IMR-90 (cell line): ENCODE measurements around the gene CCDC171. TPM values are rescaled to one million over a fixed set of nuclear protein-coding genes. Genes with fewer than 3 reads are reported as not detected.

Source experiments
- ATAC-seq: fragments of 200-7000 bp; cut with Tn5 transposase; 2 replicates; pipeline ENCODE4 v1.9.1; 2020; ENCODE audit warnings: low read depth, mild to moderate bottlenecking, moderate library complexity
- BruUV-seq: library from RNA; stranded (reverse); fragments of 400-500 nt; replicated peaks from 2 replicates; lab custom pipeline; 2021; lab: Mats Ljungman, UMichigan
- CTCF ChIA-PET: fragments of 300-600 bp; formaldehyde crosslinking; extraction: SDS; loops from one replicate; lab custom pipeline; 2021; ENCODE audit warnings: antibody characterized with exemption; lab: Yijun Ruan, JAX
- POLR2A ChIA-PET: fragments of 300-600 bp; sonication (Branson Sonifier 250); formaldehyde crosslinking; loops from one replicate; lab custom pipeline; 2022; ENCODE audit warnings: antibody characterized with exemption; ENCODE audit not compliant: unreplicated experiment; lab: Charles Lee
- DNase-seq: peaks from one replicate; pipeline ENCODE4 v3.0.0; 2013
- H2AFZ ChIP-seq: replicated peaks from 2 replicates; pipeline ENCODE3; 2013; ENCODE audit warnings: low read length, mild to moderate bottlenecking; ENCODE audit not compliant: poor library complexity
- H2AK5ac ChIP-seq: 2 replicates; pipeline ENCODE4 v1.6.1; 2013; ENCODE audit warnings: low read depth, low read length, inconsistent platforms
- H2AK9ac ChIP-seq: replicated peaks from 2 replicates; pipeline ENCODE3; 2013; ENCODE audit warnings: mild to moderate bottlenecking, low read depth, low read length, moderate library complexity; ENCODE audit not compliant: poor library complexity
- H2BK120ac ChIP-seq: 2 replicates; pipeline ENCODE4 v1.6.1; 2013; ENCODE audit warnings: low read depth, low read length, inconsistent platforms
- H2BK15ac ChIP-seq: 3 replicates; pipeline ENCODE4 v1.6.1; 2013; ENCODE audit warnings: low read depth, low read length, inconsistent platforms
- H2BK20ac ChIP-seq: 2 replicates; pipeline ENCODE4 v1.6.1; 2013; ENCODE audit warnings: low read depth, mild to moderate bottlenecking, inconsistent platforms, low read length, moderate library complexity
- H2BK5ac ChIP-seq: 2 replicates; pipeline ENCODE4 v1.6.1; 2013; ENCODE audit warnings: mild to moderate bottlenecking, low read depth, low read length, inconsistent platforms; ENCODE audit not compliant: poor library complexity, severe bottlenecking
- H3K14ac ChIP-seq: replicated peaks from 2 replicates; pipeline ENCODE4 v1.6.1; 2013; ENCODE audit warnings: low read depth, low read length, inconsistent platforms
- H3K18ac ChIP-seq: 2 replicates; pipeline ENCODE4 v1.6.1; 2013; ENCODE audit warnings: low read depth, low read length, control low read depth
- H3K23ac ChIP-seq: 2 replicates; pipeline ENCODE4 v1.6.1; 2013; ENCODE audit warnings: low read depth, low read length, inconsistent platforms
- H3K27ac ChIP-seq: 2 replicates; pipeline ENCODE4 v1.5.1; 2013; ENCODE audit warnings: mild to moderate bottlenecking, control low read depth, low read length; ENCODE audit not compliant: insufficient read depth
- H3K27me3 ChIP-seq: 2 replicates; pipeline ENCODE4 v1.6.1; 2013; ENCODE audit warnings: low read length; ENCODE audit not compliant: control insufficient read depth, insufficient read depth
- H3K36me3 ChIP-seq: 2 replicates; pipeline ENCODE4 v1.6.1; 2013; ENCODE audit warnings: low read length, mixed read lengths; ENCODE audit not compliant: control insufficient read depth, insufficient read depth
- H3K4ac ChIP-seq: 2 replicates; pipeline ENCODE4 v1.6.1; 2013; ENCODE audit warnings: low read depth, low read length, inconsistent platforms
- H3K4me1 ChIP-seq: 2 replicates; pipeline ENCODE4 v1.6.1; 2013; ENCODE audit warnings: low read length, mixed read lengths; ENCODE audit not compliant: control insufficient read depth, insufficient read depth
- H3K4me2 ChIP-seq: 2 replicates; pipeline ENCODE4 v1.6.1; 2013; ENCODE audit warnings: low read depth, mild to moderate bottlenecking, control low read depth, low read length, moderate library complexity
- H3K4me3 ChIP-seq: 2 replicates; pipeline ENCODE4 v1.5.1; 2013; ENCODE audit warnings: low read depth, mild to moderate bottlenecking, control low read depth, low read length, moderate library complexity; ENCODE audit not compliant: insufficient read depth
- H3K56ac ChIP-seq: 2 replicates; pipeline ENCODE4 v1.6.1; 2013; ENCODE audit warnings: low read length, inconsistent platforms; ENCODE audit not compliant: insufficient read depth; ENCODE audit errors: extremely low read depth
- H3K79me1 ChIP-seq, 2 experiments: 2 replicates each; pipeline ENCODE4 v1.6.1; 2013; ENCODE audit warnings: low read length in 2 of 2, inconsistent platforms in 1 of 2, low read depth in 1 of 2
- H3K9ac ChIP-seq: 2 replicates; pipeline ENCODE4 v1.6.1; 2013; ENCODE audit warnings: low read depth, low read length, control low read depth
- H3K9me1 ChIP-seq: 2 replicates; pipeline ENCODE4 v1.6.1; 2013; ENCODE audit warnings: low read length, inconsistent platforms; ENCODE audit not compliant: insufficient read depth
- H3K9me3 ChIP-seq: 2 replicates; pipeline ENCODE4 v1.6.1; 2013; ENCODE audit warnings: low read length; ENCODE audit not compliant: control insufficient read depth, insufficient read depth
- H4K20me1 ChIP-seq: 2 replicates; pipeline ENCODE4 v1.6.1; 2013; ENCODE audit warnings: low read length, inconsistent platforms; ENCODE audit not compliant: insufficient read depth
- H4K5ac ChIP-seq: 2 replicates; pipeline ENCODE4 v1.6.1; 2013; ENCODE audit warnings: mild to moderate bottlenecking, low read depth, low read length, control low read depth
- H4K8ac ChIP-seq, 2 experiments: 2 replicates each; pipeline ENCODE4 v1.6.1; 2013; ENCODE audit warnings: low read depth in 2 of 2, low read length in 2 of 2, control low read depth in 1 of 2, inconsistent platforms in 1 of 2
- H4K91ac ChIP-seq: 2 replicates; pipeline ENCODE4 v1.6.1; 2013; ENCODE audit warnings: low read depth, low read length, inconsistent platforms; ENCODE audit not compliant: insufficient read depth
- CEBPB ChIP-seq: IDR thresholded peaks from 2 replicates; pipeline ENCODE4 v1.6.1; 2012; ENCODE audit warnings: low read depth, low read length, improper control_type of control experiment
- MAFK ChIP-seq: IDR thresholded peaks from 2 replicates; pipeline ENCODE4 v1.6.1; 2012; ENCODE audit warnings: low read depth, low read length, improper control_type of control experiment
- MAZ ChIP-seq: IDR thresholded peaks from 2 replicates; pipeline ENCODE4 v1.6.1; 2012; ENCODE audit warnings: low read depth, mild to moderate bottlenecking, low read length, improper control_type of control experiment, moderate library complexity, borderline replicate concordance
- MXI1 ChIP-seq: IDR thresholded peaks from 2 replicates; pipeline ENCODE4 v1.6.1; 2012; ENCODE audit warnings: low read depth, mild to moderate bottlenecking, low read length, moderate library complexity, borderline replicate concordance
- WGBS, 2 experiments: methylation state at CpG; one replicate each; pipeline versions ENCODE4 v1.1.5 to v1.1.7; 2013; ENCODE audit warnings: missing lambda C conversion rate in 2 of 2; ENCODE audit not compliant: insufficient read length in 1 of 2; ENCODE audit errors: extremely low coverage in 2 of 2; 5-methylcytosine and 5-hydroxymethylcytosine counted together
- dilution Hi-C: fragments of 300-500 bp; cut with HindIII; formaldehyde crosslinking; loops from one replicate; pipeline ENCODE4 v1.14.3; 2018; ENCODE audit warnings: low sequenced_read_pairs; ENCODE audit not compliant: unreplicated experiment
- in situ Hi-C: fragments of 300-500 bp; cut with MboI; formaldehyde crosslinking; loops from 3 replicates; pipeline ENCODE4 v1.14.3; 2019; ENCODE audit warnings: low sequenced_read_pairs, inconsistent platforms, mixed read lengths
- intact Hi-C: fragments of 100-400 bp; cut with micrococcal nuclease; formaldehyde crosslinking; loops from 2 replicates; pipeline ENCODE4 v1.10.0; 2022
- polyA plus RNA-seq, 3 experiments: library from polyadenylated mRNA; depleted of rRNA; stranded (reverse); fragments of >200 nt; gene quantifications; 2 replicates each; pipeline ENCODE4 v1.2.3, GENCODE V29; 2012; ENCODE audit warnings: low replicate concordance in 1 of 3
- total RNA-seq: library from RNA; depleted of rRNA; stranded (reverse); fragments of >200 nt; gene quantifications from 2 replicates; pipeline ENCODE4 v1.2.3, GENCODE V29; 2012
- TF ChIP-seq, protein P1 (sequence below): fragments of 150-350 bp; IDR thresholded peaks from 2 replicates; pipeline ENCODE4 v1.6.1; 2017; ENCODE audit warnings: mild to moderate bottlenecking, antibody characterized with exemption, low read length, low read depth

The CCDC171 gene
- total and polyA plus RNA-seq, 2 of the 4 experiments (the other 2 are of a cell fraction) = 0.63 to 2.2 TPM

DNA sequence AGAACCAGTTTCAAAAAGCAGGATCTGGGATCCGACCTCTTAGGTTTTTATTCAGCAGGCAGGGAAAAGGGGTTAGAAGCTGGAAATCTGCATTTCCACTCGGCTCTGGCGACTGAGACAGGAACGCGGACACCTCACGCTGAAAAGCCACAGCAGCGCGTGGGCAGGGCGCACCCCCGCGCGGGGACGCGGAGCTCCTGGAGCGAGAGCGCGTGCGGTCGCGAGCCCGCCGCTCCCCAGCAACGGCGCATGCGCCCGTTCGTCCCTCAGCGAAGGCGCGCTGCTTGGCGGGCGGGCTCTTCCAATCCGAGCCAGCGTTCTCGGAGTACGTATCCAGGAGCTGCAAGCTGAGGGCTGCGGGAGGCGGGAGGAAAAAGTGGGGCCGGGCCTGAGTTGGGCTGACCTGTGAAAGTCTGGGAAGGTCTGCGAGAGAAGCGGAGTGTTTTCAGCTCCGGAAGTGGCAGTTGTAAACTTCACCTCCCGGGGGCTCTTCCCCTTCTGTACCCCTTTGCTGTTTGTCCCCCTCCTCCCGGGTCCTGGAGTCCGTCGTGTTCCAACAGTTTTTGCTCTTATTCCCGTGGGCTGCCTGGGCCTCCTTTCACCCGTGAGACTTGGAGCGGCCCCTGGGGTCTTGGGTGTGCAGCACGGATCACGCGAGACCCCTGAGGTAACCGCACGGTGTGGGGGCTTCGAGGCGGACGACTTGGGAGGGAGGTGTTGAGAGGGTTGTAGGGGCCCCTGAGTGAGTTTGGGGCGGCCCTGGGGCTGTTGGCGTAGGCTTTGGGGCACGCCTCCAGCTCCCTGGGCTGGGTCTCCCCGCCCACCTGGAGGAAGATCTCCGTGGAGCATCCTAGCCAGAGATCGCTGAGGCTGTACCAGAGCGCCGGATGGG, at the start of gene CCDC171 (continued):
- TF ChIP-seq MAZ = peak; percentile 35; the same call in 1 of the 2 replicates
- TF ChIP-seq, protein P1, sequence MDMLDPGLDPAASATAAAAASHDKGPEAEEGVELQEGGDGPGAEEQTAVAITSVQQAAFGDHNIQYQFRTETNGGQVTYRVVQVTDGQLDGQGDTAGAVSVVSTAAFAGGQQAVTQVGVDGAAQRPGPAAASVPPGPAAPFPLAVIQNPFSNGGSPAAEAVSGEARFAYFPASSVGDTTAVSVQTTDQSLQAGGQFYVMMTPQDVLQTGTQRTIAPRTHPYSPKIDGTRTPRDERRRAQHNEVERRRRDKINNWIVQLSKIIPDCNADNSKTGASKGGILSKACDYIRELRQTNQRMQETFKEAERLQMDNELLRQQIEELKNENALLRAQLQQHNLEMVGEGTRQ = no peak
- peak; percentile 91 for TF ChIP-seq MXI1
- TF ChIP-seq CEBPB = no peak

DNA sequence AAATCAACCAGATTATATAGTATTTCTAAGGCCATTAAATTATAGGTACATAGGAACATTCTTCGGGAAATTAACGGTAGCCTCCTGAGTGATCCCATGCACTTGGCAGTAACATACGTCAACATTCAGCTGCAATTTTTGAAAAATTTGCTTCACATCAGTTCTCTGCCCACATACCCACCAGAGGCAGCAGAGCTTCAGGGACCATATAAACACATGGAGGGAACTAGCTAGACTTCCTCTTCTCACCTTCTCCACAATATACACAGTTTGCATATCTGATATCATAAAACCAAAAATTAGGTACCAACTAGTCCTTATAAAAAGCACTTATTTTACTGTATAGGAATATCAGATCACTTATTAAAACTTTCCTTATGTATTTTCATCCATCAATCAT, 46.9 kb upstream of the CCDC171 start:
- Histone ChIP-seq H3K9me1 (no peaks in the 10 kb centered on the region), H2BK15ac (no peak overlapping the region), H3K4me2 (no peak overlapping the region), H3K56ac (no peak overlapping the region), H3K9me3 (no peaks in the 10 kb centered on the region), H3K4me3 (no peak overlapping the region), H3K27me3 (no peaks in the 10 kb centered on the region), H3K27ac (no peak overlapping the region), H2AK5ac (no peak overlapping the region), H3K79me1 (peaks cover 21 to 45% of the 10 kb centered on the region in 2 experiments), H4K5ac (no peak overlapping the region), H2BK120ac (no peak overlapping the region), H3K9ac (no peak overlapping the region), H3K23ac (no peak overlapping the region), H2BK20ac (no peak overlapping the region), H3K14ac (no peak overlapping the region), H3K4me1 (peaks cover 2% of the 10 kb centered on the region; the same call in 1 of the 2 replicates), H2BK5ac (no peak overlapping the region), H2AFZ (no peak overlapping the region), H4K8ac (no peak overlapping the region), H4K91ac (no peak overlapping the region), H3K4ac (no peak overlapping the region), H3K36me3 (peaks cover 5% of the 10 kb centered on the region), H4K20me1 (peaks cover 2% of the 10 kb centered on the region; the same call in 1 of the 2 replicates), H2AK9ac (no peak overlapping the region), H3K18ac (no peak overlapping the region)
- dilution Hi-C loops (no loop called here), in situ Hi-C loops (no loop called here), intact Hi-C loops (no loop called here)
- ChIA-PET CTCF (no interaction called here), POLR2A (no interaction called here)
- no CpG with 5 or more reads among the region's 3 CpGs for WGBS, 2 experiments
- no TSS peak for BruUV-seq
- TF ChIP-seq MAFK (no peak), CEBPB (no peak)
- TF ChIP-seq, protein P1 = no peak
- no peak for ATAC-seq
- DNase-seq = no peak
